ENCODE measurements around the gene C9orf85. TPM values are rescaled to one million over a fixed set of nuclear protein-coding genes. Genes with fewer than 3 reads are reported as not detected.

Gene C9orf85
- total and polyA plus RNA-seq, 2 of the 8 experiments (the other 6 are each of a cell fraction or from before 2014, with no cell fraction given) = 6.3 to 14.5 TPM

DNA sequence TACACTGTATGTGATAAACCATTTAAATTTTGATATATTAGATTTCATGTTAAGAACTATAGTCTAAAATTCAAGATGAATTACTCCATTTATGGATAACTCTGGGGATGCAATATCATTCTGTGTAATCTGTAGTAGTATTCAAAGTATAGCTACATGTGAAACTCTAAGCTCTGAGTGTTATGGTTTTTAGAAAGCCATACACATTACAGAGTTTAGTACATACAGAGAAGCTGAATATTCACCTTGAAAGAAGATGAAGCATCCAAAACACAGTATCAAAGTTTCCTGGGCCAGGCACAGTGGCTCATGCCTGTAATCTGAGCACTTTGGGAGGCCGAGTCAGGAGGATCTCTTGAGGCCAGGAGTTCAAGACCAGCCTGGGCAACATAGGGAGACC is 25.4 kb upstream of the C9orf85 start:
- Histone ChIP-seq H3K79me1 (ENCODE audit: low read depth, low read length) (no peaks in the 10 kb centered on the region), H3K14ac (ENCODE audit: insufficient read length) (no peak overlapping the region), H4K91ac (replicated peaks; ENCODE audit: insufficient read length, low read length) (no peak overlapping the region), H3K9ac (replicated peaks in 1 of 4; ENCODE audit: extremely low read depth in 1 of 4, low read depth in 3 of 4, low read length in 3 of 4) (no peak overlapping the region), H3K9me3 (ENCODE audit: insufficient read depth in 2 of 2, low read depth in 1 of 2, low read length in 1 of 2) (0 out of 4 replicates have a peak, but pooled peaks cover 0 to 5% of the 10 kb centered on the region in 2 experiments), H3K23ac (ENCODE audit: insufficient read length) (no peak overlapping the region), H3K4ac (replicated peaks; ENCODE audit: insufficient read length, low read depth, low read length) (no peak overlapping the region), H3K79me2 (ENCODE audit: control insufficient read depth in 1 of 2, insufficient read depth in 2 of 2, low read length in 2 of 2) (peaks cover 28 to 100% of the 10 kb centered on the region in 2 experiments), H2AFZ (ENCODE audit: low read length) (no peak overlapping the region), H4K20me1 (replicated peaks in 1 of 2; ENCODE audit: control insufficient read depth in 1 of 2, insufficient read depth in 2 of 2, low read length in 2 of 2) (peaks cover 7% of the 10 kb centered on the region in 2 experiments), H3K27ac (ENCODE audit: low read depth, low read length) (no peak overlapping the region), H2BK5ac (ENCODE audit: low read depth, low read length) (no peak overlapping the region), H2BK15ac (ENCODE audit: low read length) (no peak overlapping the region), H3K4me2 (ENCODE audit: insufficient read depth in 1 of 2, low read depth in 2 of 2, low read length in 2 of 2) (no peak overlapping the region), H3K18ac (ENCODE audit: extremely low read depth, low read length) (no peak overlapping the region), H2BK12ac (ENCODE audit: low read depth, low read length) (no peak overlapping the region), H3K56ac (replicated peaks; ENCODE audit: insufficient read length, low read depth, low read length) (no peak overlapping the region), H2BK20ac (ENCODE audit: low read length) (no peak overlapping the region), H3K23me2 (ENCODE audit: low read depth, low read length) (no peaks in the 10 kb centered on the region), H4K5ac (ENCODE audit: insufficient read length, low read depth, low read length) (no peak overlapping the region), H3K27me3 (replicated peaks in 1 of 4; ENCODE audit: control insufficient read depth in 3 of 4, extremely low read depth in 1 of 4, insufficient read depth in 3 of 4, low read length in 3 of 4) (no peaks in the 10 kb centered on the region), H4K8ac (ENCODE audit: extremely low read depth, insufficient read depth, low read length) (no peak overlapping the region), H3K4me3 (ENCODE audit: extremely low read depth in 1 of 4, insufficient read depth in 2 of 4, low read depth in 3 of 4, low read length in 4 of 4) (no peak overlapping the region), H2BK120ac (replicated peaks; ENCODE audit: low read depth, low read length) (no peak overlapping the region), H2AK5ac (ENCODE audit: low read depth, low read length) (no peak overlapping the region), H3K4me1 (replicated peaks in 1 of 4; ENCODE audit: control insufficient read depth in 3 of 4, insufficient read depth in 4 of 4, low read length in 3 of 4) (peaks cover 0 to 2% (median 0%) of the 10 kb centered on the region in 4 experiments; a peak in 2 of 7 replicates), H3K36me3 (ENCODE audit: control insufficient read depth in 2 of 4, insufficient read depth in 4 of 4, low read length in 3 of 4) (peaks cover 0 to 7% (median 0%) of the 10 kb centered on the region in 4 experiments; a peak in 3 of 8 replicates)
- POLR2A ChIA-PET (ENCODE audit: partially characterized antibody) = interaction anchor here (0.6 to 1.5 kb wide), 2 partner anchors 10 to 21 kb away, joined by 3 to 4 read pairs; no protein-coding TSS in a partner anchor
- 88% methylated on average over 1 of the region's 1 CpG; no CpG with 5 or more reads in 1 of the 2 experiments for WGBS, 2 experiments (ENCODE audit: extremely low coverage in 1 of 2, insufficient coverage in 1 of 2, insufficient read length in 1 of 2, insufficient replicate concordance in 2 of 2, low coverage in 1 of 2, low lambda C conversion rate in 2 of 2, missing lambda C conversion rate in 1 of 2)
- TF ChIP-seq CREB1 (IDR thresholded peaks at IDR 0.05) (no peak), CHD2 (IDR thresholded peaks at IDR 0.05; ENCODE audit: low read length) (no peak), CHD1 (IDR thresholded peaks at IDR 0.05; ENCODE audit: low read depth, low read length) (no peak)
- FAIRE-seq = no peak
- CTCF ChIA-PET (ENCODE audit: partially characterized antibody) = interaction anchor here (0.6 to 2.5 kb wide), 4 partner anchors 10 to 101 kb away, joined by 3 to 6 read pairs (median 4); no protein-coding TSS in a partner anchor
- no peak for DNase-seq (ENCODE audit: low read depth in 1 of 2, low spot score in 2 of 2)
